ENCODE results near the gene ATRN.
"Not testable (repeated sequence)": the region's sequence is repeated elsewhere in the genome, so short reads cannot be mapped to it uniquely, and the experiment has no call there.

ATRN gene

DNA sequence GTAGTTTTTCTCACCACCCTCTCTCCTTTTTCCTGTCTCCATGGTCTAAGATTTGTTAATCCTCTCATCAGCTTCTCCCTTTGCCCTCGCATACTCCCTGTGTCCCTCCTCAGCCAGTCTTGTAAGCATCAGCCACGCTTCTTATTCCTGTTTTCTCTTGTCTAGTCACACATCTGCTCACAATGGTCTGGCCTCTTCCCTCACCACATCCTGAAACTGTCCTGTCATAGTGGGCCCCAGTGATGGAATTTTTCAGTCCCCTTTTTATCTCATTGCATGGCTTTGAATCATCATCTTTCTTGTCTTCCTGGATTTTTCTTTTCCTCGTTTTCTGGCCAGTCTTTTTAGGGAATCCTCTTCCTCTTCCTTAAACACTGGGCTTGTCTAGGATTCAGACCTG is 135.2 kb downstream of the ATRN start:
- no peak for DNase-seq (ENCODE audit: extremely low read depth, insufficient read length)
- Histone ChIP-seq H3K4me3 (replicated peaks; ENCODE audit: low read depth, low read length) (no peak overlapping the region), H3K27me3 (replicated peaks; ENCODE audit: control insufficient read depth, insufficient read depth, low read length) (no peaks in the 10 kb centered on the region), H3K36me3 (ENCODE audit: control insufficient read depth, insufficient read depth, low read length) (no peaks in the 10 kb centered on the region; the same call in none of the 2 replicates)
- TF ChIP-seq CTCF (IDR thresholded peaks at IDR 0.05; ENCODE audit: insufficient read depth, low read length, poor library complexity, severe bottlenecking): no peak

- Histone ChIP-seq H3K4me3 (replicated peaks; ENCODE audit: low read depth, low read length) (no peak overlapping the region), H3K36me3 (ENCODE audit: control insufficient read depth, insufficient read depth, low read length) (no peaks in the 10 kb centered on the region), H3K27me3 (replicated peaks; ENCODE audit: control insufficient read depth, insufficient read depth, low read length) (no peaks in the 10 kb centered on the region)
- no peak for TF ChIP-seq CTCF (IDR thresholded peaks at IDR 0.05; ENCODE audit: insufficient read depth, low read length, poor library complexity, severe bottlenecking)
- DNase-seq (ENCODE audit: extremely low read depth, insufficient read length): no peak
These were observed 141.1 kb downstream of the ATRN start for GRCh38 chr20:3611901-3612300.

- no peak for DNase-seq (ENCODE audit: extremely low read depth, insufficient read length)
- no peak for TF ChIP-seq CTCF (IDR thresholded peaks at IDR 0.05; ENCODE audit: insufficient read depth, low read length, poor library complexity, severe bottlenecking)
- Histone ChIP-seq H3K27me3 (replicated peaks; ENCODE audit: control insufficient read depth, insufficient read depth, low read length) (no peaks in the 10 kb centered on the region), H3K4me3 (replicated peaks; ENCODE audit: low read depth, low read length) (no peak overlapping the region), H3K36me3 (ENCODE audit: control insufficient read depth, insufficient read depth, low read length) (no peaks in the 10 kb centered on the region; the same call in 1 of the 2 replicates)
These were observed 142.2 kb downstream of the ATRN start for GRCh38 chr20:3612795-3613572.

- no peak for DNase-seq (ENCODE audit: extremely low read depth, insufficient read length)
- TF ChIP-seq CTCF (IDR thresholded peaks at IDR 0.05; ENCODE audit: insufficient read depth, low read length, poor library complexity, severe bottlenecking): no peak
- Histone ChIP-seq H3K36me3 (ENCODE audit: control insufficient read depth, insufficient read depth, low read length) (no peaks in the 10 kb centered on the region; the same call in 1 of the 2 replicates), H3K27me3 (replicated peaks; ENCODE audit: control insufficient read depth, insufficient read depth, low read length) (no peaks in the 10 kb centered on the region), H3K4me3 (replicated peaks; ENCODE audit: low read depth, low read length) (no peak overlapping the region)
These were observed 143.1 kb downstream of the ATRN start for GRCh38 chr20:3613821-3614440.

DNA sequence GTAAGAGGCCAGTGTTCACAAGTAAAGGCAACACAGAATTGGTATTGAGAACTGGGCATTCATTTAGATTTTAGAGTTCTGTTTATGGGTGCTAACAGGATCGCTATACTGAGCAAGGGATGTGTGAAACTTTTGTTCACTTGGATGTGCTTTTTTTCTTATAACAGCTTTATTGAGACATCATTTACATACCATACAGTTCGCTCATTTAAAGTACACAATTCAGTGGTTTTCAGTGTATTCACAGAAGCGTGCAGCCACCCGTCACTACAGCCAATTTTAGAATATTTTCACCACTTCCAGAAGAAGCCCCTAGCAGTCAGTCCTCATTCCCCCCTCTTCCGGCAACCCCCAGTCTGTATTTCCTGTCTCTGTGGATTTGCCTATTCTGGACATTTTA is 143.6 kb downstream of the ATRN start:
- no peak for TF ChIP-seq CTCF (IDR thresholded peaks at IDR 0.05; ENCODE audit: insufficient read depth, low read length, poor library complexity, severe bottlenecking)
- H3K27me3 ChIP-seq (replicated peaks; ENCODE audit: control insufficient read depth, insufficient read depth, low read length): no peaks in the 10 kb centered on the region
- no peak overlapping the region for H3K4me3 ChIP-seq (replicated peaks; ENCODE audit: low read depth, low read length)
- H3K36me3 ChIP-seq (ENCODE audit: control insufficient read depth, insufficient read depth, low read length): no peaks in the 10 kb centered on the region; the same call in 1 of the 2 replicates
- no peak for DNase-seq (ENCODE audit: extremely low read depth, insufficient read length)

DNA sequence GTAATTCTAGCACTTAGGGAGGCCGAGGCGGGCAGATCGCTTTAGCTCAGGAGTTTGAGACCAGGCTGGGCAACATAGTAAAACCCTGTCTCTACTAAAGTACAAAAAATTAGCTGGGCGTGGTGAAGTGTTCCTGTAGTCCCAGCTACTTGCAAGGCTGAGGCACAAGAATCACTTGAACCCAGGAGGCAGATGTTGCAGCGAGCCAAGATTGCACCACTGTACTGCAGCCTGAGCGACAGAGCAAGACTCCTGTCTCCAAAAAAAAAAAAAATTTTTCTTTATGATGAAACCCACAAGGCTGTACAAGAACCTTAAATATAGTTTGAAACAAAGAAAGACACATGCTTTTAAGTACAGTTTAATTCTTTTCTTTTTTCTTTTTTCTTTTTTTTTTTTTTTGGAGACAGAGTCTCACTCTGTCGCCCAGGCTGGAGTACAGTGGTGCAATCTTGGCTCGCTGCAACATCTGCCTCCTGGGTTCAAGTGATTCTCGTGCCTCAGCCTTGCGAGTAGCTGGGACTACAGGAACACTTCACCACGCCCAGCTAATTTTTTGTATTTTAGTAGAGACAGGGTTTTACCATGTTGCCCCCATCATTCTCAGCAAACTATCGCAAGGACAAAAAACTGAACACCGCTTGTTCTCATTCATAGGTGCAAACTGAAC is 144.5 kb downstream of the ATRN start:
- not testable (repeated sequence) for H3K4me3 ChIP-seq (replicated peaks; ENCODE audit: low read depth, low read length); H3K27me3 ChIP-seq (replicated peaks; ENCODE audit: control insufficient read depth, insufficient read depth, low read length); DNase-seq (ENCODE audit: extremely low read depth, insufficient read length); H3K36me3 ChIP-seq (ENCODE audit: control insufficient read depth, insufficient read depth, low read length)
